Hematopoietic multipotent progenitor cell (in vitro differentiated cells): ENCODE results near the gene SMYD1. TPM values are rescaled to one million over a fixed set of nuclear protein-coding genes. Genes with fewer than 3 reads are reported as not detected.

Experiments
- DNase-seq, 3 donors: peaks; one replicate each; pipeline ENCODE4 v3.0.0-alpha.2; 2011 to 2015; ENCODE audit warnings: low read depth in 2 of 3, low spot score in 2 of 3
- total RNA-seq: library from RNA; depleted of rRNA; stranded (reverse); fragments of >200 nt; gene quantifications from one replicate; pipeline ENCODE4 v1.2.3, GENCODE V29; 2012

The SMYD1 gene
- total RNA-seq, 1 donor = not detected

GRCh38 chr2:88121678-88122077, 54.1 kb downstream of the SMYD1 start:
- DNase-seq = no peak

- DNase-seq = no peak
Observed at GRCh38 chr2:88122141-88122884, 54.7 kb downstream of the SMYD1 start.

GRCh38 chr2:88123164-88123974, 55.7 kb downstream of the SMYD1 start:
- no peak for DNase-seq

- DNase-seq = no peak
Observed at GRCh38 chr2:88123975-88124917, 56.6 kb downstream of the SMYD1 start.

- DNase-seq = no peak
Observed at GRCh38 chr2:88125344-88125923, 57.8 kb downstream of the SMYD1 start.

DNA sequence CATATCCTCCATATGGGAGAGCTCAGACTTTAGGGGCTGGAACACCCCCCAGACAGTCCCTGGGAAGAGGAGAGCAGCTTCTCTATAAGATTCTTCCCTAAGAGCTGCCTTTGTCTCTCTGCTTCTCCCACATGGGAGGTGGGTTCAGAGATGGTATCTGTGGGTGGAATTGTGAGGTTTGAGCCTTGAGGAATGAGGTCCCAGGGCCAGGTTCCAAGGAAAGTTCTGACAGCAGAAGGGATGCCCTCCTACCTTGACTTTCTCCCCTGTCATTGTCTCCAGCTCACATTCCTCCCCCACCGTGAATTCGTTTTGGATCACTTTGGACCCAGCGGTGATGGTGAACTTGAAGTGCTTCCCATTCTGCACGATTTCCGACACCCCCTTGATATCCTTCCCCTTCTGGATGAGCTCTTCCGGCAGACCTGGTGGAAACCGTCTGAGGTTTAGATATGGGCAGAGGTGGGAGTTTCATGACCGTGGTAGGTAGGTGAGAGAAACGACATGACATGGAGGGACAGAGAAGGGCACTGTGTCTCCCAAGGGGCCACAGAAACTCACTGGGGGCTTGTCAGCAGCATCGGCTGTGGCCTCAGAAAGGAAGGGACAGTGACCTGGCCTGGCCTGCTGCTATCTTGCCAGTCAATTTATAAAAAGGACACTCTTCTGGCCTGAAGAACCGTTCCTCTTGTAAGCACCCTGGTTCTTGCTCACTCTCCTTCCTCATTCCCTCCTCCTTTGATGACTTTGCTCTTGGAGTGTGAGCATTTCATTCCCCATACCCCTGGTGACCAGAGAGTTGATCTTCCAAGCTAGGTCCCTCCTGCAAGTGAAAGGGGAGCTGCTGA, 58.5 kb downstream of the SMYD1 start:
- no peak for DNase-seq

GRCh38 chr2:88126772-88127637, 59.4 kb downstream of the SMYD1 start:
- DNase-seq = no peak

GRCh38 chr2:88127638-88127887, 59.9 kb downstream of the SMYD1 start:
- no peak for DNase-seq

- DNase-seq = no peak
Observed at GRCh38 chr2:88127888-88128653, 60.4 kb downstream of the SMYD1 start, which contains the start of gene FABP1. FABP1 (minus strand) TSS chr2:88128062; CDS start chr2:88128017, 45 bp downstream.

GRCh38 chr2:88128654-88129312, 61.2 kb downstream of the SMYD1 start:
- DNase-seq = no peak

DNA sequence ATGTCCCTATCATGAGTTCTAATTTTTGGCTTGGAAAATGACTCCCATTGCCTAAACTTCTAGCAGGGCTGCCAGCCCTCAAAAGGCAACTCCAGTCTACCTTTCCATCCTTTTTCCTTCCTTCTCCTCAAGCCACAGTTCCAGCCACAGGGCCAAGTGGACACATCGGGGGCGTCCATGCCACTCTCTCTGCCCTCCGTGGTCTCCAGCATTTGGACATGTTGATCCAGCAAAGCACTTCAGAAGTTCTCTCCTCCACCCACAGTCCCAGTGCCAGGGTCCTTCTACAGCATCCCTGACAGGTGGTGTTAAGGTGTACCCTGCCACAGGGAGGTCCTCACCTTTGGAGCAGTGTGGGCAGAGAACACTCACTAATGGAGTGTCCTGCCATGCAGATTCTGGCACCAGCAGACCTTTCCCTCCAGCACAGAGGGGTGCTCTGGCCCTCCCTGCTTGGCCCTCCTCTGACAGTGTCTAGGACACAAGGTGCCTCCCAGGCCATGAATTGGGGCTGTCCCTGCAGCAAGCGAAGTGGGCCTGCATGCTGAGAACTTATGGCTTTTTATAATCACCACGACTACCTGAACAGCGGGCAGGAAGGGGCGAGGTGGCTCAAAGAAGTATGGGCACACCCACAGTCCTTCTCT, 61.8 kb downstream of the SMYD1 start:
- no peak for DNase-seq

- DNase-seq = no peak
Observed at GRCh38 chr2:88131201-88131998, 63.8 kb downstream of the SMYD1 start.

DNA sequence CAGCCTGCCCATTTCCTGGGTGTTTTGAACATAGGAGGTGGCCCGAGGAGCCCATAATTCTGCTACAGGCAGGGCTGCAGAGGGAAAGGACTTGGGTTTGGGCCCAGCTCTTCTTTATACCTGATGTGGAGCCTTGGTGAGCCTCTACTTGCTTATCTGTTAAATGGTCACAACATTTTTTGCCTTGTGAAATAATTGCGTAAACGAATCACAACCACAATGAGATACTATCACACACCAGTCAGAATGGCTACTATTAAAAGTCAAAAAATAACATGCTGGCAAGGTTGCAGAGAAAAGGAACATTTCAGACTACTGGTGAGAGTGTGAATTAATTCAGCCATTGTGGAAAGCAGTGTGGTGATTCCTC, 64.4 kb downstream of the SMYD1 start:
- DNase-seq = no peak

DNA sequence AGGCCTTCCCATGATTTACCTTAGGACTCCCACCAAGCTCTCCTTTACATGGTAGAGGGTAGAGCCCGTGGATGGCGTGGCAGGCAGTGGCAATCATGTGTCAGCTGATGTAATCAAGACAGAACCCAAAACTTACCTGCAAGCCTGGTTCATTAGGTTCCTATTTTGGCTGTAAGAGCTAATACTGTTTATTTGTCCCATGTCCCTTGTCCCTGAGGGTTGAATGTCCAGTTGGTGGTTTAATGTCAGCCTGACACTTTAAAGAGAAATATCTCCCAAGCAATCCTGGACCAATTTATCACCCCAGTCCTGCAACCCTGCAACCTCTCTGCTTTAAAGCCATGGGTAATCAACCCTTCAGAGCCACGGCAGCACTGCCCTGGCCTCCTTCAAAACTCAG, 66.2 kb downstream of the SMYD1 start:
- DNase-seq = no peak

- no peak for DNase-seq
Observed at GRCh38 chr2:88136817-88137216, 69.2 kb downstream of the SMYD1 start.

- DNase-seq = no peak
Observed at GRCh38 chr2:88137833-88138232, 70.2 kb downstream of the SMYD1 start.
